Spleen (tissue), 11 donors: ENCODE data around the gene MFNG. TPM values are rescaled to one million over a fixed set of nuclear protein-coding genes. Genes with fewer than 3 reads are reported as not detected.

Experiments
- DNase-seq: peaks from one replicate; pipeline ENCODE4 v3.0.0-alpha.2; 2020
- H3K27ac ChIP-seq, 8 donors: fragments of 200-600 bp; sonication (generic) in 7 of 8; 1 replicate in 4 of 8; 2 replicates in 4 of 8; pipeline versions ENCODE4 v1.5.0 to v1.8.0; 2016 to 2021; ENCODE audit warnings: inconsistent platforms in 4 of 8, mild to moderate bottlenecking in 4 of 8, moderate library complexity in 1 of 8
- H3K27me3 ChIP-seq, 7 donors: fragments of 200-600 bp; sonication (generic) in 6 of 7; replicated peaks in 1 of 7; 1 replicate in 4 of 7; 2 replicates in 3 of 7; pipeline versions ENCODE4 v1.5.0 to v1.8.0; 2016 to 2021; ENCODE audit warnings: inconsistent platforms in 3 of 7, mild to moderate bottlenecking in 1 of 7
- H3K36me3 ChIP-seq, 6 donors: fragments of 200-600 bp; sonication (generic) in 5 of 6; 1 replicate in 4 of 6; 2 replicates in 2 of 6; pipeline versions ENCODE4 v1.5.0 to v1.8.0; 2016 to 2021; ENCODE audit warnings: inconsistent platforms in 2 of 6
- H3K4me1 ChIP-seq, 6 donors: fragments of 200-600 bp; sonication (generic) in 5 of 6; 1 replicate in 3 of 6; 2 replicates in 3 of 6; pipeline versions ENCODE4 v1.5.0 to v1.8.0; 2016 to 2021; ENCODE audit warnings: inconsistent platforms in 3 of 6
- H3K4me3 ChIP-seq, 8 donors: fragments of 200-600 bp; sonication (generic) in 7 of 8; 1 replicate in 4 of 8; 2 replicates in 4 of 8; pipeline versions ENCODE4 v1.5.0 to v1.8.0; 2016 to 2021; ENCODE audit warnings: inconsistent platforms in 4 of 8, mild to moderate bottlenecking in 4 of 8, moderate library complexity in 2 of 8
- H3K9me3 ChIP-seq, 8 donors: fragments of 200-600 bp; sonication (generic) in 7 of 8; 1 replicate in 4 of 8; 2 replicates in 4 of 8; pipeline versions ENCODE4 v1.5.0 to v1.8.0; 2016 to 2021; ENCODE audit warnings: inconsistent platforms in 4 of 8
- CTCF ChIP-seq, 11 experiments: fragments of 200-600 bp in 7 of 11; fragments of 450-650 bp in 4 of 11; sonication (generic) in 4 of 11; IDR thresholded peaks in 8 of 11; conservative IDR thresholded peaks in 3 of 11; 1 replicate in 7 of 11; 2 replicates in 4 of 11; pipeline versions ENCODE4 v1.4.0 to v1.8.0; 2016 to 2021; ENCODE audit warnings: antibody characterized with exemption in 11 of 11, inconsistent platforms in 4 of 11, mild to moderate bottlenecking in 1 of 11
- POLR2A ChIP-seq, 3 donors: fragments of 450-650 bp; IDR thresholded peaks; one replicate each; pipeline ENCODE4 v1.5.1; 2017; ENCODE audit warnings: antibody characterized with exemption in 3 of 3, mild to moderate bottlenecking in 1 of 3
- POLR2AphosphoS5 ChIP-seq, 3 donors: sonication (generic); formaldehyde crosslinking; IDR thresholded peaks; one replicate each; pipeline ENCODE4 v1.5.1; 2017; ENCODE audit warnings: antibody characterized with exemption in 3 of 3
- WGBS, 5 donors: extraction: QIAGEN DNeasy Blood & Tissue Kit in 3 of 5; methylation state at CpG; one replicate each; pipeline versions ENCODE4 v1.1.5 to v1.1.7; 2013 to 2018; 5-methylcytosine and 5-hydroxymethylcytosine counted together
- intact Hi-C: fragments of 100-400 bp; cut with DNase I; formaldehyde crosslinking; loops from one replicate; pipeline ENCODE4 v1.15.0; 2023; ENCODE audit warnings: low total_unique reads
- polyA plus RNA-seq, 3 donors: library from polyadenylated mRNA; stranded (reverse); fragments of 200-250 nt; gene quantifications; one replicate each; pipeline ENCODE4 v1.2.1, GENCODE V29; 2013
- total RNA-seq, 7 donors: library from RNA; depleted of rRNA in 3 of 7; stranded (reverse); fragments of >200 nt in 3 of 7; fragmentation: NEBNext Ultra II Directional in 4 of 7; extraction: Animal tissue kit (Norgen Biotek cat#: 25700) in 4 of 7; gene quantifications; one replicate each; pipeline versions ENCODE4 v1.1.0 to v1.2.1, GENCODE V29; 2016 to 2021
- donor health status: healthy with polysubstance abuse.
- donor health status: DM: no; HTN: no; CAD: no; lungs with moderate emphysema.
- donor health status: DM: no; HTN: no; CAD: no.
- donor health status: Bipolar disorder and iron deficiency.
- donor health status: healthy.
- donor health status: DM: no; HTN: no; CAD: no.
- donor health status: DM: yes; HTN: yes; CAD: no.

The MFNG gene
- total and polyA plus RNA-seq, 10 donors = 38.7 to 138 (median 96.6) TPM

DNA sequence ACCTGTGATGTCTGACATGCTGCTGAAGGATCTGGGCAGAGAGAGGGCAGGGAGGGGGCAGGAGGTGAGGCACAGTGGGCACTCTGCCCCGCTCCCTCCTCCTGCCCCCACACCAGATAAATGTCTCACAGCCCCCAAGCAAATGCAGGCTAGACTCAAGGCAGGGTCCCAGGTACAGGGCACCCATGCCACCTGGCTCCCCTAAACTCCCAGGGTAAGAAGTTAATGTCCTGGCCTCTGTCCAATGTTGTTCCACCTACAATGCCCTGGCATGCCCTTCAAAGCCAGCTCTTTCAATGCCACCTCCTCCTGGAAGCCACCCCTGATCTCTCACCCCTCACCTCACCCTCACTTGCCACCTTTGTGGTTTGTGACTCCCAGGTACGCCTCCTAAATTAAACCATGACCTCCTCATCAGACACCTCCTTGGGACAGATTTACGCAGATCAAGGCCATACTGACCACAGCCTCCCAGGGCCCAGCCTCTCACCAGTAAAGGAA, 17.0 kb upstream of the MFNG start:
- 75 to 91% (median 86%) methylated on average over 3 of the region's 3 CpGs for WGBS, 5 donors
- Histone ChIP-seq H3K9me3 (no peaks in the 10 kb centered on the region), H3K4me3 (no peak overlapping the region), H3K27ac (peak overlapping the region; percentile 41 to 87 (median 76)), H3K4me1 (peaks cover 6 to 65% (median 42%) of the 10 kb centered on the region in 6 donors), H3K36me3 (peaks cover 0 to 20% (median 0%) of the 10 kb centered on the region in 6 donors), H3K27me3 (peaks cover 0 to 28% (median 0%) of the 10 kb centered on the region in 7 donors)
- no peak for DNase-seq
- intact Hi-C loops = no loop called here
- TF ChIP-seq POLR2A (IDR thresholded peaks at IDR 0.05) (no peak), POLR2AphosphoS5 (IDR thresholded peaks at IDR 0.05) (no peak), CTCF (IDR thresholded peaks at IDR 0.05 in 8 of 11, conservative IDR thresholded peaks at IDR 0.05 in 3 of 11) (no peak)

- peaks cover 0 to 13% (median 0%) of the 10 kb centered on the region in 6 donors for H3K36me3 ChIP-seq
- TF ChIP-seq POLR2AphosphoS5 (IDR thresholded peaks at IDR 0.05) (peak in 1 of 3 donors; percentile 33), CTCF (IDR thresholded peaks at IDR 0.05 in 8 of 11, conservative IDR thresholded peaks at IDR 0.05 in 3 of 11) (no peak)
- peak overlapping the region; percentile 41 to 87 (median 76) for H3K27ac ChIP-seq
These were observed 16.4 kb upstream of the MFNG start for GRCh38 chr22:37502342-37503182.

DNA sequence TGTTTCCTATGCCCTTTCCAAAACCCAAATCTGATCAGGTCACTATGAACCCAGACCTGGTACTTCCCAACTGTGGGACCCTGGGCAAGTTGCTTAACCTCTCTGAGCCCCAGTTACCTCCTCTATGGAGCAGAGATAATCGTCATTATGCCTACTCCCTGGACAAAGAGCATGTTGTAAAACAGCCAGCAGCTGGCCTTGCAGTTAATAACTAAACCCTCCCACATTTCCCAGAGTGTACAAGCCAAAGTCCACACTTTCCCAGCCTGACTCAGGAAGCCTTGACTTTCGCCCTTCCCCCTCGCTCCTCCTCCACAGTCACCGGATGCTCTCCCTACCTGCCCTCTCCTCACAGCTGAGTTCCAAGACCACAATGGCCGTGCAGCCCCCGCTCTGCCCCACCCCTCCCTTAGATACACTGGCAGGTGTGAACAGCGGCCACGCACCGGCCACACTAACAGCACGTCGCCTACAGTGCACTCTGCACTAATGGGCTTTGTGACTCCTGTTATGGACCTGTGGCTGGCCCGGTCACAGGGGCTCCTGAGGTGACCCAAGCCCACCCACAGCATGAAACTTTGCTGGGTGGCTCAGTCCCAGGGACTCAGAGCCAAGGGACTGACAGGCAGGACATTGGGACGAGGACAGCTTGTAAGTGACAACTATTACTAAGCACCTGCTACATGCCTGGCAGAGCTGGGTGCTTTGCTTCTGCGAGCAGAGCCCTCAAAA, 15.6 kb upstream of the MFNG start:
- no peak for DNase-seq
- Histone ChIP-seq H3K27ac (peak overlapping the region; percentile 5 to 87 (median 76)), H3K4me1 (peaks cover 6 to 69% (median 45%) of the 10 kb centered on the region in 6 donors), H3K27me3 (peaks cover 0 to 33% (median 0%) of the 10 kb centered on the region in 7 donors), H3K9me3 (no peaks in the 10 kb centered on the region), H3K36me3 (peaks cover 0 to 12% (median 0%) of the 10 kb centered on the region in 6 donors), H3K4me3 (peak overlapping the region in 1 of 8 donors; percentile 23)
- intact Hi-C loops = no loop called here
- WGBS, 5 donors = 42 to 63% (median 48%) methylated on average over 13 to 14 of the region's 14 CpGs
- TF ChIP-seq POLR2AphosphoS5 (IDR thresholded peaks at IDR 0.05) (peak in 1 of 3 donors; percentile 18), POLR2A (IDR thresholded peaks at IDR 0.05) (no peak), CTCF (IDR thresholded peaks at IDR 0.05 in 8 of 11, conservative IDR thresholded peaks at IDR 0.05 in 3 of 11) (no peak)

More at GRCh38 chr22:37502342-37503182, 16.4 kb upstream of the MFNG start:
- Histone ChIP-seq H3K4me3 (no peak overlapping the region), H3K27me3 (peaks cover 0 to 33% (median 0%) of the 10 kb centered on the region in 7 donors), H3K9me3 (no peaks in the 10 kb centered on the region), H3K4me1 (peaks cover 6 to 69% (median 45%) of the 10 kb centered on the region in 6 donors)
- 46 to 57% (median 56%) methylated on average over 9 to 16 of the region's 16 CpGs for WGBS, 5 donors
- DNase-seq = no peak
- intact Hi-C loops = no loop called here
